Stimulated activated CD8-positive, alpha-beta memory T cell treated with anti-CD3 and anti-CD28 coated beads, Interleukin-2, amount 100 ng/mL, for 48 hours (primary cell): ENCODE data around the gene CFAP74.
"Not testable (repeated sequence)": the region's sequence is repeated elsewhere in the genome, so short reads cannot be mapped to it uniquely, and the experiment has no call there.

Experiments used
- DNase-seq, 2 donors: peaks; one replicate each; pipeline ENCODE4 v3.0.0-alpha.2; 2020; ENCODE audit warnings: low read depth in 2 of 2

CFAP74 gene

DNA sequence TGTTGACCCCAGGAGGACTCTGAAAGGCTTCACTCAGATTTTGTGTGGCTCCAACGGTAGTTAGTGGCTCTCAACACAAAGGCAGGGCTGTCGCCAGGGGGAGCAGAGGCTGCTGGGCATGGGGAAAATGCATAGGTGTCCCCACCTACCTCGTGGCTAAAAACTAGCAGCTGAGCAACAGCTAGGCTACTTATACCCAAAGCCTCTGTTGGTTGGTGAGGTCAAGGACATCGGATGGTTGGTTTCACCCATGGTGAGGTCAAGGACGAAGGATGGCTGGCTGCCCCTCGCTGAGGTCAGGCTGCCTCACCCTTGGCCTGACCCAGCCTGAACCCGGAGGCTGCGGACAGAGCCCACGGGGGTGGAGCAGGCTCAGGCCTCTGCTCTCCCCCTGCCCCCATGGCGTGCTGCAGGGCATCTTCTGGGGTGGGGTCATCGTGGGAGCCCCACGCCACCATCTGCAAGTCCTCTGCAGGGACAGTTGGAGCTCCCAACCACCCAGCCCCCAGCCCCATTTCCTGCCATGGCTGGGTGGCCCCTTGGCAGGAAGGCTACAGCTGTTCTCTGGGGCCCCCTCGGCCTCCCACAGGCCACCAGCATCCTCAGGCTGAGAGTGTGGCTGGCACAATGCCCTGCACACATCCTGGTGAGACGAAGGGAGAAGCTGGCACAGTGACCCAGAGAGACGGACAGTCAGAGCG, 104.2 kb downstream of the CFAP74 start:
- DNase-seq, result no peak

DNA sequence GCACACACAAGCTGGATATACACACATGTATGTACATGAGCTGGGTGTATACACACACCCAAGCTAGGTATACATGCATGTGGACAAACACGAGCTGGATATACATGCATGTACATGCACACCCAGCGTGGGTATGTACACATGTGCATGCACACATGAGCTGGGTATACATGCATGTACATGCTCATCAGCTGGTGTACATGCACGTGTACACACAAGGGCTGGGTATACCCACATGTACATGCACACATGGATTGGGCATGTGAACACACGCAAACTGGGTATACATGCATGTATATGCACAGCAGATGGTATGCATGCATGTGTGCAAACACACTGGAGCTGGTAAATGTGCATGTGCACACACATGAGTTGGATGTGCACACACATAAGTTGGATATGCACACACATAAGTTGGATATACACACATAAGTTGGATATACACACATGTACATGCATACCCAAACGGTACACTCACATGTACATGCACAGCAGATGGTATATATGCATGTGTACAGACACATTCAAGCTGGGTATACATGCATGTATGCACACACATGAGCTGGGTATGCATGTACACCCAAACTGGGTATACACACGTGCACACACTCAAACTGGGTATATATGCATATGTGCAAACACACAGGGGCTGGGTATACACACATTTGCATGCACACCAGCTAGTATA, 105.2 kb downstream of the CFAP74 start:
- no peak for DNase-seq

DNA sequence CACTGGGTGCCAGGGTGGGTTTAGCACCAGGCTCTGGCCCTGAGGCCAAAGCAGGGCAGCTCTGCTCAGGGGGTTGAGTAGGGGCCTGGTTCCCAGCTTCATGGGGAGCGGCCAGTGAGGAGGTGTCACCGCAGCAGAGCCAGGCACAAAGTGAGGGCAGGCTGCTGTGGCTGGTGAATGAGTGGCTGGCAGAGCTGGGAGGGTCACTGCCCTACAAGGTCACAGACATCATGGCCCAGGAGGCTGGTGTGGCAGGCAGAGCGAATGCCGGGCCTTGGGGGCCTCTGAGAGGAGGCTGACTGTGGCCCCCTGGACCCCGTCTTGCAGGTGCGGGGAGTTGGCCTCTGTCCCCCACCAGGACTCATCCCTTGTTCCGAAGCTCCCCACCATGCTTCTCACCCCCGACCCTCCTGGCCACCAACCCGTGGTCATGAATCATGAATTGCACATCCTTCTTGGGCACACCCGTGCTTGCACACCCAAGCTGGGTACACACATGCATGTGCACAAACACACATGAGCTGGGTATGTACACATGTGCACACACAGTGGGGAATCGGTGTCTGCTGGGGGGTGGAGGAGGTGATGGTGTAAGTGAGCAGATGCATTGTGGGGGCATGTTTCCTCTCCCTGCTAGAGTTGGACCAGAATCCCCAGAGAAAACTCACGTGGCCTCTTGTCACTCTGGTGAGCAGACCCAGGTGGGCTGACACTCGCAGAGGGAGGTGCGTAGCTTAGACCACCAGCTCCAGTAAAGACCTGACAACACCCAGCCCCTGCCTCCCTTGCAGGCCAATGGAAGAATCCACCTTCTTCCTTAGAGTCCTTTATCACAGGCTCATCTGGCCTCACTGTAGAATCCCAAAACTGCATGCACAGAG, 107.9 kb downstream of the CFAP74 start:
- no peak for DNase-seq

DNA sequence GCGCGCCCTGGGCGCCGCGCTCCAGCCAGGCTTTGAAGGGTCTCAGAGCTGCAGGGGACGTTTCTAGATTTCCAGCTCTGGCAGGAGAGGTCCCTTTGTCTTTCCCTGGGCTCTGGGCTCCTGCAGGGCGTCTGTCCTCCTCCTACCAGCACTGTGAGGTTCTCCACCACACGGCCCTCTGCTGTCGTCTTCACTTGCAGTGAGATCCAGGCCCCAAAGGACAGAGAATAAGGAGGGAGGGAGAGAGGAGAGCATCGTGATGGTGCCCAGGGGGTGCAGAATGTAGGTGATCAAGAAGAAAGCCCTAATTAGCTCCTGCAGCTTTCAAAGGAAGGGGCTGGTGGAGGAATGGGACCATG, 108.5 kb downstream of the CFAP74 start:
- no peak for DNase-seq

DNA sequence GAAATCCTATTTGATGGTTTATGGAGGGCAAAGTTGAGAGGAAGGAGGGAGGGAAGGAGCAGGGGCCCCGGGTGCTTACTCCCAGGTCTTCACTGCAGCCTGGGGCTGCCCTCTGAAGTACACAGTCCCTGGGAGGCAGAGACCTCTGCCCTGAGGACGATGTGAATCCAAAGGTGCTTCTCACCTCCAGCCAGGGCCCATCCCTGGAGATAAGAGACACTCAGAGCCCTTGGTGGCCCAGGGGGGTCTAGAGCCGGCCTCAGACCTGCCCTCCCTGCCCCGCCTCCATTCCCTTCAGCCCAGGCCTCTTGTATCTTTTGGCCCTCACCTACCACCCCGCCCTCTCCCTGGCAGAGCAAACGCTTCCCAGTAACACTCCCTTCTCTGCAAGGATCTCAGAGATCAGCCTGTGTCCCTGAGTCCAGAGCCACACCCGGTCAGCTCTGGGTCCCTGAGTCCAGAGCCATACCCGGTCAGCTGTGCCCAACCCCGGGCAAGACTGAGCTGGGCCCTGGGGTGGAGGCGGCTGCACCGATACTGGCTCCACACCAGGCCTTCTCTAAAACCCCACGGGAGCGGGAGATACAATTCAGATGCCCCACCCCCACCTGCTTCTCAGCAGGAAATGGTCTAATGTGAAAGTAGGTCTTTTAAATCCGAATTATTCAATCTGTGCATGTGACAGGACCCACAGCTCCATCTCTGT, 109.1 kb downstream of the CFAP74 start:
- no peak for DNase-seq

DNA sequence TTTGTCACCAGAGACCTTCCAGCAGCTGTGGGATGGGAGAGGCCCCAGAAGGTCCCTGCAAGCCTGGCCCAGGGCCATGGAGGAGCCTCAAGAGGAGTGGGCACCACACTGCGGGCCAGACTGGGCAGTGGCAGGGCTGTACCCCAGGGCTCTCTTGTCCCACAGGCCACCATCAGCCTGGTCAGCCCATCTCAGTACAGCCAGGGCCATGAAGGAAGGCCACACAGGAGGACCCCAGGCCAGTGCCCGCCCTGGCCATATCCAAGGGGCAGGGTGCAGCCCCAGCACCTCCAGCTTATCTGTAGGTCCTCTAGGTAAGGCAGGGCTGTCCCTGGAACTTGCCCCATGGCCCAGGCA, 109.6 kb downstream of the CFAP74 start:
- no peak for DNase-seq

DNA sequence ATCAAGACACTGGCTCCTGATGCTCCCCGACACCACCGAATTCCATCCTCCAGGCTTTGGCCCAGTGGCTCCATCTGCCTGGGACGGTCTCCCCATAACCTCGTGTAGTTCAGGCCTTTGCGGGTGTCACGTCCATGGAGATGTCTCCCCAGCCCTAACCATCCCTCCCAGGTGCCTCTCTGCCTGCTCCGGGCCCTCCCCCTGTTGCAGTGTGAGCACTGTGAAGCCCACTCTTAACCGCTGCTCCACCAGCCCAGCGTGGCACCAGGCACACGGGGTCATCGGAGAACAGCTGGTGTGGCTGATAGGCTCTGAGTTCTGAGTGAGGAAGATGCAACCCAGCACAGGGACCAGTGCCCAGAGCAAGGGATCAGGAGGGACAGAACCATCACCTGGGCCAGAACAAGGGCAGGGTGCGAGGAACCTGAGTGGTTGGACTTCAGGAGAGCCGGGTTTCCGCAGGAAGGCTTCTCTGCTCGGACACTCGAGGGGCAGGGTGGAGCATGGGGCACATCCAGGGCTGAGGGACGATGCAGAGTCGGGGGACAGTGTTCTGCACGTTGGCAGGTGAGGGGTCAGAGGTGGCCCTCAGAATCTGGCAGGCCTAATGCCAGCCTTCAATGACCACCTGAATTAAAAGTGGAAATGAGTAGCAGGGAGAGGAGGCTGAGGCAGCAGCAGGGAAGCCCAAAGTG, 110.1 kb downstream of the CFAP74 start:
- no peak for DNase-seq

DNA sequence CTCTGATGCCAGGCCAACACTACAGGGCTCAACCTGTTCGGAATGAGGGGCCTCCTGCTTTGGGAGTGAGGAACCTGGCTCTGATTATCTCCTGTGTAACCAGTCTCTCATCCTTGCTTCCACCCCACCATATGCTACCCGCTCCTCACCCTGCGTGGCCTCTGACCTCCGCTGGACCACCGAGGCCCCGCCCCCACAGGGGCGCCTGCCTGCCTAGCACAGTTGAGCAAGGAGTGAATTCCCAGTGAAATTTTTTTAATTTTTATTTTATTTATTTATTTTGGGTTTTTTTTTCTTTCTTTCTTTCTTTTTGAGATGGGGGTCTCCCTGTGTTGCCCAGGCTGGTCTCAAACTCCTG, 110.8 kb downstream of the CFAP74 start:
- DNase-seq, result no peak

DNA sequence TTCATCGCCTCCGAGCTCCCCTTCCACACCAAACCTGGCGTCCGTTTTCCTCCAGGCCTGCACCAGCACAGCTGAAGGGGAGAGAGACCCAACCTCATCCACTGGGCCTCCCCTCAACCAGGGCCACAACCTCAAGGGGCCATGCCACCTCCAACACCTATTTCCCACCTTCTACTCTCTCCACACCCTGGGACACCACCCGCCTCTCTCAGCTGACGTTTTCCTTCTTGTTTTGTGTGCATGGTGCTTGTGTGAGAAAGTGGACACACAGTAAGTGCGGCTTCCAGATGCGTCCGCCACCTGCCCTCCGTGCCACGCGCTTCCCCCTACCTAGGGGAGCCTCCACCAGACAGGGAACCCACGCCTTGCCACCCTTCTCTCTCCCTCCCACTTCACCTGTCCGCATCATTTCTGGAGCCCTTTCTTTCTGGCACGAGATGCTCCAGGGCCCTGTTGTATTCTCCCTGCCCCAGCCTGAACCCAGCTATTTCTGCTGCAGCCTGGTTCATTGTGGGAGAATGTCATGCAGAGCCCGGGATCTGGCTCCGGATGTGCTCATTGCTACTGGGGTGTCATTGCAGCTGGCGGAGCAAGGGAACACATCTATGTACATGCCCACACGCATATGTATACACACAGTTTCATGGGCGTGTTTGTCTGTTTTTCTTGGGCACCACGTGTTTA, 111.4 kb downstream of the CFAP74 start:
- no peak for DNase-seq

DNA sequence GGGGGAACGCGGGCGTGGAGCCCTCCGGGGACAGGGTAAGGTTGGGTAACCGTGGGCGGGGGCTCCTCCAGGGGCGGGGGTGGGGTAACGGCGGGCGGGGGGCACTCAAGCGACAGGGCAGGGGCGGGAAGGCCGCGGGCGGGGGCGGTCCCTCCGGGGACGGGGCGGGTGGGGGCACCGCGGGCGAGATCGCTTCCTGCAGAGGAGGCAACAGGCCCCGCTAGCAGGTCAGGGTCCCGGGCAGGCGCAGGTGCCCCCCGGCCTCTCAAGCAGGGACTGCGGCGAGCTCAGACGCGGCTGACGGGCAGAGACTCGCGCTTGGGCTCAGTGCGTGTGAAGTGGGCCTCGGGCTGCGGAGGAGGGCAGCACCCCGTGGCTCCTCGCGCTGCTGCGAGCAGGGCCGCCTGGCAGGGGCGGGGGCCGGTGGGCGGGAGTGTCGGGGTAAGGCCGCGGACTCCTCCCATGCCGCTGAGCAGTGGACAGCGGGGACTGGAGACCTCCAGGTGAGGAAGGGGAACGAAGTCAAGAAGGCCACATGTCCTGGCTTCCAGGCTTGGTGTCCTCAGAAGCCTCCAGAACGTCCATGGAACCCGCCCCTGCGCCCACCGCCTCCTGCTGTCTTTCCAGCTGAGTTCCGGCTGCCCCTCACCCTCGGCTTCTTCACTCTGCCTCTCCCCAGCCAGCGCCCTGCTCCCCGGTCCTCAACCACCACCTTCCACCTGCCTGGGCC, 112.1 kb downstream of the CFAP74 start:
- peak; percentile 56 to 59 for DNase-seq

DNA sequence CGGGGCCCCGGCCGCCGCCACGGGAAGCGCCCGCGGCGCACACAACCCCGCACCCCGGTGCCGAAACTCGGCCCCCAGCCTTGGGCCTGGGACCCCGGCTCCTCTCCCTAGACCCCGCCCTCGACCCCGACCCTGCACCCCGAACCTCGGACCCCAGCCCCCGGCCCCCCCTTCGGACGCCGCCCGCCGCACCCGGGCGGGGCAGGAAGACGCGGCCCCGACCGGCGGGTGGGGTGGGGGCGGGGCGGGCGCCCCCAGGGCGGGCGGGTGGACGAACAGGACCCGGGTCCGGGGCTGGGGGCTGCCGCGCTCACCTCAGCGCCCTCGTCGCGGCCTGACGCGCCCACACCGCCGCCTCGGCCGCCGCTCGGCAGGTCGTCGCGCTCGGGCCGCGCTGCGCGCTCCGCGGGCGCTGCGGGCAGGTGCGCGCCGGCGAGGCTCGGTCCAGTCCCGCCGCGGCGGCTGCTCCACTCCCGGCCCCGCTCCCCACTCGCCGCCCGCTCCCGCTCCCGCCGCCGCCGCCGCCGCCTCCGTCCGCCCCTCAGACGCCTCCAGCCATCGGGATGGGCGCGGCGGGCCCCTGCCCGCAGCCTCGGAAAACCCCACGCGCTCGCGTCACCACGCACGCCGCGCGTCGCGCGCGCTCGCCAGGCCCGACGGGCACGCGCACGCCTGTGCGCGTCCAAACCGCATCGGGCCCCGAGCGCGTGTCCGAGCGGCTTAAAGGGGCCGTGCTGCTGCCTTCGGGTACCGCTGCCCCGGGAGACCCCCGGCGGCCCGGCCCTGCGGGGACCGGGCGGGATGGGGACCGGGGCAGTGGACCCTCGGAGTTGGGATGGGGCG, 112.9 kb downstream of the CFAP74 start, which contains the start of gene GNB1:
GNB1 (minus strand) TSS at position 582 of the 843 bp plus-strand sequence. CDS start 65,634 bp downstream, outside the sequence.
- DNase-seq, result peak; percentile 82 to 86

DNA sequence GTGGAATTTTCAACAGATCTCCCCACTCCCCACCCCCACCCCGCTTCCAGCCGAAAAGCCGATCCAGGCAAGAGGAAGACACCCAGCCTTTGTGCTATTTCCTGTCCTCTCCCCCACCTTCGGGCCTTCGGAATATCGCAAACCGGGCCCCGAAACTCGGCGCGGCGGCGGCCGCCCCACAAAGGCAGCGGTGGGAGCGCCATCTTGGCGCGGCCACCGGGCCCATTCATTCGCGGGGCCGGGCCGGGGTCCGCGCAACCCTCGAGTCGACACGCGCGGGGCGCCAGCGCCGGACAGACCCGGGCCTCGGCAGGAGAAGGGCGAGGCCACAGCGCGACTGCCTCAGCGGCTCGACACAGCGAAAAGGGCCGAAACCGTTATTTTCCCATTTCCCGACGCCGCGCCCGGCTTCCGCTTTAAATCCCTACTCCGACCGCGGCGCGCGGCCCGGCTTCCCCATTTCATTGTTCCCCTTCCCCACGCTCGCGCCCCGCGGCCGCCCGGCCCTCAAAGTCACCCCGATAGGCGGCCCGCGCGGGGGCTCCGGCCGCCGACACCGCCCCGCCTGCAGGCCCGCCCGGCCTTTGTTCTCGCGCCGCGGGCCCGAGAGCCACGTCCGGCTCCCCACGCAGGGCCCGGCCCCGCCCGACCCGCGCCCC, 113.6 kb downstream of the CFAP74 start:
- DNase-seq, result peak; percentile 36 to 41

DNA sequence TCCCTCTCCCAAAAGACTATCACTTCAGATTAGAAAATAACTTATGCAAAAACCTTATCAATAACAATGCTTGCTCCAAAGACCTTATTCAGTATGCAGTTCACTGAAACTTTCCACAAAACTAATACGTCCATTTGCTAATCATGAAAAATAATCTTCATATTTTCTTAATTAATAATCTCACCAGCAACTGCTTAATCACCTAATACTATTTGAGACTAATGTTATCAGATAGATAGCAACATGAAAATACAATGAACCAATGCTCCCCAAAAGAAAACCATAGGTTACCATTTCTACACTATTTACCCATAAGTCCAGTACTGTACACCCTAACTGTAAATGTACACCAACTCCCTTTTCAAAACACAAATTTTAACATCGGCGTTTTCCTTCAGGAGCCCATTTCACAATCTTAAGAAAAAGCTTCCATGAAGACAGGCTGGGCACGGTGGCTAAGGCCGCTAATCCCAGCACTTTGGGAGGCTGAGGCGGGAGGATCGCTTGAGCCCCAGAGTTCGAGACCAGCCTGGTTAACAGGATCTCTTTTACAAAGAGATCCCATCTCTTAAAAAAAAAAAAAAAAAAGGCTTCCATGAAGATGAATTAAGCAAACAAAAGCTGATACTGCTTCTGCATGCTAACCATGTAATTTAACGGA, 114.4 kb downstream of the CFAP74 start:
- no peak for DNase-seq

DNA sequence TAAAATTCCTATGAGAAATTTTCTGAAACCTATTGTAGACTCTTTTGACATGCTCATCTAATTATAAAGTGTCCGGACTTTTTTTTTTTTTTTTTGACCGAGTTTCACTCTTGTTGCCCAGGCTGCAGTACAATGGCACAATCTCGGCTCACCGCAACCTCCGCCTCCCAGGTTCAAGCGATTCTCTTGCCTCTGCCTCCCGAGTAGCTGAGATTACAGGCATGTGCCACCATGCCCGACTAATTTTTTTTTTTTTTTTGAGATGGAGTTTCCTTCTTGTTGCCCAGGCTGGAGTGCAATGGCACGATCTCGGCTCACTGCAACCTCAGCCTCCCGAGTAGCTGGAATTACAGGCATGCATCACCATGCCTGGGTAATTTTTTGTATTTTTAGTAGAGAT, 119.7 kb downstream of the CFAP74 start:
- not testable (repeated sequence) for DNase-seq

DNA sequence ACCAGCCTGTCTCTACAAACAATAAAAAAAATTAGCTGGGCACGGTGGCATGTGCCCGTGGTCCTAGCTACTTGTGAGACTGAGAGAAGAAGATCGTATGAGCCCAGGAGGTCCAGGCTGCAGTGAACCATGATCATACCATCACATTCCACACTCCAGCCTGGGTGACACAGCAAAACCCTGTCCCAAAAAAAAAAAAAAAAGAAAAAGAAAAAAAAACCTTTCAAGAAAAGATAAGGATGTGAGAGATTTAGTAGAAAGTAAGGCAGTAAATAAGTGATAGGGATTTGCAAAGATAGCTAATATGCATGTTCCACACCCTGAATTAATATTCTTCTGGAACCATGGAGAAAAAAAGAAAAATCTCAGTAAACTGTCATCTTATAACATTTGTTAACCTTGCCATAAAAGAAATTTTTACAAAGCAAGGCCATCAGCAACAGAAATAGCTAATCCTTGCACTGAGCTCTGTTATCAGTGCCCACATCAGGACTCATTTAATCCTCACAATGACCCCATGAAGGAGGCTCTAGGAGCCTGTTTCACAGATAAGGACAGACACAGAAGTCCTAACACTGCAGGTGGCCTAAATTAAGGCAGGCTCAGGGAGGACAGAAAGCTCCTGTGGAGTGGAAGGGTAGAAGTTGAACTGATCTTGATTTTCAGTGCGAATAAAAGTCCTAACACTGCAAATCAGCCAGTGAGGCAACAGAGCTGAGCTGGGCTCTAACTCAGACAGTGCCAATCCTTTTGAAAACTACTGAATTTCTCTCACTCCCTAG, 120.3 kb downstream of the CFAP74 start:
- no peak for DNase-seq

DNA sequence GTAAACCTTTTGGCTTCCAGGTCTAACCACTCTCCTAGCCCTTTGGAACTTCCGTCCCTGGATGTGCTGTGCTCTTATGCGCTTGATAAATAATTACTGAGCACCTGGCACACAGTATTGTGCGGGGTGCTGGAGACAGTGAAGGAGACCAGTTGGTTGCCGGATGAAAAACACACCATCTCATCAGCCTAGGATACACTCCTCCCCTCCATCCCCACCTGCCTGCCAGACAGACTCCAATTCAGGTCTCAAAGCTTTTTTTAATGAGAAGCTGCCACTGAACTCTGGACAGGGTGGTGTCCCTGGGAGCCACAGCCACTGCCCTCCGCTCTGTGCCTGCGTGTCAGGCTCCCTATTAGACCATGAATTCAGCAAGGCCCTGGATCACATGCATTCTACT, 121.9 kb downstream of the CFAP74 start:
- DNase-seq, result no peak

DNA sequence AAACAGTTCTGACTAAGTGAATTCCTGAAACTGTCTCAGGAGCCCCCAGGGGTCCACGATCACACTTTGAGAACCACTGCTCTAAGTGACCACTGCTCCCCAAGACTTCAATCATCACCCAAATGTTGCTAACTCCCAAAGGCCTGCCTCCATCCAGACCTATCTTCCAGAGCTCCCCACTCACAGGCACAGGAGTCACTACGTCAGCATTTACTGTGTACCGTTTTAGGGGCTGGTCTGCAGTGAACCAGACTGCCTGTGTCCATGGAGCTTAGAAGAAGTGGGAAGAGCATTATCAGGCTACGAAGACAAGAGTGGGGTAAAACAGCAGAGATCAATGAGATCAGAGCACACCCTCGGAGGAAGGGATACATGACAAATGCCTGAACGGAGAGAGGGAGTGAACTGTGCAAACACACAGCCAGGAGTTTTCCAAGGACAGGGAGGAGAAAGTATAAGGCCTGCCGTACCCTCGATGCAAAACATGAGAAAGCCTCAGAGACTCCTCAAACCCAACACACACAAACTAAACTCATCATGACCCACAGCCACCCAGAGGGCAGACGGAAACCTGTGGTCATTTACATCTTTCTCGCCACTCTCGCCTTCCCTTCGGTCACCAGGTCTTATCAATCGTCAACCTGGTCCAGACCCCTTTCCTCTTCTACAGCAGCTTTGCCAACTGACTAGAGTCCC, 122.8 kb downstream of the CFAP74 start:
- DNase-seq, result no peak
